ENCODE results near the gene CD5L. TPM values are rescaled to one million over a fixed set of nuclear protein-coding genes. Genes with fewer than 3 reads are reported as not detected.

CD5L gene
- not detected in 2 replicates for total RNA-seq

DNA sequence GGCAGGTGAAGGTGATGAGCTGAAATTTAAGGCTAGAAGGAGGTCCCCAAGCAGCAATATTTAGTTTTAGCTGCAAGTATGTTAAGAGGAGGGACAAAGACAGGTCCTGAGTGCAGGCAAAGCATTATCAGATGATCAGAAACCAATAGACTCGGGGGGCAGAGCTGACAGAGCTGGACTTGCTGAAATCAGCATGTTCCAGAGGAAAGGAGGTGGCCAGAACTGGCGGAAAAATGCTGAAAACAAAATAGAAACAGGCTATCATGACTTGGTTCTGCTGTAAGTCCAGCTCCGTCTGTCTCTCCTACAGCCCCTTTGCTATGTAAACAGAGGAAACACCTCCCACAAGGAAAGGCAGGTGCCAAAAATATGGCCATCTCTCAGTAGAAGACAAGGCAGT, at the start of gene CD5L:
Gene CD5L (minus strand): TSS at position 101 of the 400 bp plus-strand sequence. CDS start 107 bp downstream, outside the sequence.

GRCh38 chr1:157819896-157820295, 21.7 kb downstream of the CD5L start, which contains the start of gene FCRL1:
Gene FCRL1 (minus strand): TSS chr1:157820120. CDS start chr1:157820037, 83 bp downstream.

Other genes starting within 250 kb of the CD5L start
- gene FCRL4, start 243.7 kb downstream of the CD5L start, total RNA-seq = not detected in 2 replicates
- not detected in 2 replicates for gene FCRL3, start 141.0 kb downstream of the CD5L start, total RNA-seq
- not detected in 2 replicates for gene FCRL2, start 64.7 kb downstream of the CD5L start, total RNA-seq
- gene FCRL1, start 21.7 kb downstream of the CD5L start, total RNA-seq = not detected in 2 replicates
- gene KIRREL1, start 151.8 kb upstream of the CD5L start, total RNA-seq = 112 and 124 TPM in 2 replicates